ENCODE results near the gene ZNF582. TPM values are rescaled to one million over a fixed set of nuclear protein-coding genes. Genes with fewer than 3 reads are reported as not detected.

ZNF582 gene
- total RNA-seq, 4 donors from 2014 or later, result 0.22 to 1.9 (median 0.83) TPM

- Histone ChIP-seq H3K27ac (no peak overlapping the region), H3K4me1 (peaks cover 12 to 14% of the 10 kb centered on the region in 2 donors), H3K4me3 (no peak overlapping the region), H3K9me3 (peaks cover 0 to 13% (median 4%) of the 10 kb centered on the region in 3 donors), H3K27me3 (no peaks in the 10 kb centered on the region), H3K36me3 (peaks cover 0 to 28% of the 10 kb centered on the region in 2 donors)
- no peak for ATAC-seq
- intact Hi-C loops (cut with DNase I; ENCODE audit: low total_unique reads), result loop anchor here (5.0 to 10.0 kb wide), 2 partner anchors 167 to 1904 kb away; partner anchors contain the start of genes ERVK3-1 and ZNF470
- TF ChIP-seq CTCF (IDR thresholded peaks at IDR 0.05 in 4 of 5, conservative IDR thresholded peaks at IDR 0.05 in 1 of 5) (no peak), POLR2A (IDR thresholded peaks at IDR 0.05) (no peak)
- in situ Hi-C loops (cut with MboI; ENCODE audit: low sequenced_read_pairs in 4 of 4), result no loop called here
- no peak for DNase-seq
These were observed 7.2 kb upstream of the ZNF582 start for GRCh38 chr19:56400485-56400884.

GRCh38 chr19:56398809-56399208, 5.5 kb upstream of the ZNF582 start:
- in situ Hi-C loops (cut with MboI; ENCODE audit: low sequenced_read_pairs in 4 of 4) (no loop called here), intact Hi-C loops (cut with DNase I; ENCODE audit: low total_unique reads) (loop anchor here (10.0 kb wide), 2 partner anchors 196 to 436 kb away; partner anchors contain the start of gene ZNF71)
- ATAC-seq, result no peak
- peaks cover 0 to 34% of the 10 kb centered on the region in 2 donors for H3K36me3 ChIP-seq
- TF ChIP-seq POLR2A (IDR thresholded peaks at IDR 0.05), result no peak
- TF ChIP-seq CTCF (IDR thresholded peaks at IDR 0.05 in 4 of 5, conservative IDR thresholded peaks at IDR 0.05 in 1 of 5), result no peak
- H3K27me3 ChIP-seq, result no peaks in the 10 kb centered on the region
- no peak overlapping the region for H3K27ac ChIP-seq
- H3K4me1 ChIP-seq, result peaks cover 7 to 8% of the 10 kb centered on the region in 2 donors
- no peak for DNase-seq
- H3K9me3 ChIP-seq, result peaks cover 0 to 19% (median 4%) of the 10 kb centered on the region in 3 donors
- H3K4me3 ChIP-seq, result no peak overlapping the region

DNA sequence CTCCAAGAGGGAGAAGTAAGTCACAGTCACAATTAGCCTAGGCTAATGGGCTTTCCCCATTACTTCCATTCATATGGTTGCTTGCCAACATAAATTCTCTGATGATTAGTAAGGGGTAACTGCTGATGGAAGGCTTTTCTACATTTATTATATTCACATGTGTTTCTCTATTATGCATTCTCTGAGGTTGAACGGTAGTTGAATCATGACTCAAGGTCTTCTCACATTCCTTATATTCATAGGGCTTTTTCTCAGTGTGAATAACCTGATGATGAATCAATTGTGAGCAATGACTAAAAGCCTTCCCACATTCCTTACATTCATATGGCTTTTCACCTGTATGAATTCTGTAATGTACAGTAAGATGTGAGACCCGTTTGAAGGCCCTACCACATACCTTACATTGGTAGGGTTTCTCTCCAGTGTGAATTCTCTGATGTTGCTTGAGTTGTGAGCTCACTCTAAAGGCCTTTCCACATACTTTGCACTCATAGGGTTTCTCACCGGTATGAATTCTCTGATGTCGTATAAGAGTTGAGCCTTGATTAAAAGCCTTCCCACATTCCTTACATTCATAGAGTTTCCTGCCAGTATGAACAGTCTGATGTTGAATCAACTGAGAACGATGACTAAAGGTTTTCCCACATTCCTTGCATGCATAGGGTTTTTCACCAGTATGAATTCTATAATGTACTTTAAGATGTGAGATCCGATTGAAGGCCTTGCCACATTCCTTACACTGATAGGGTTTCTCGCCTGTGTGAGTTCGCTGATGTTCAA, 9.3 kb downstream of the ZNF582 start:
- no peak for TF ChIP-seq CTCF (IDR thresholded peaks at IDR 0.05 in 4 of 5, conservative IDR thresholded peaks at IDR 0.05 in 1 of 5)
- TF ChIP-seq POLR2A (IDR thresholded peaks at IDR 0.05), result no peak
- Histone ChIP-seq H3K36me3 (peaks cover 6 to 70% of the 10 kb centered on the region in 2 donors), H3K27ac (no peak overlapping the region), H3K27me3 (no peaks in the 10 kb centered on the region), H3K4me1 (no peaks in the 10 kb centered on the region), H3K4me3 (no peak overlapping the region), H3K9me3 (peaks cover 0 to 18% (median 10%) of the 10 kb centered on the region in 3 donors)
- in situ Hi-C loops (cut with MboI; ENCODE audit: low sequenced_read_pairs in 4 of 4), result no loop called here
- no peak for ATAC-seq
- DNase-seq, result no peak
- intact Hi-C loops (cut with DNase I; ENCODE audit: low total_unique reads), result no loop called here

- H3K4me3 ChIP-seq, result peak overlapping the region in 1 of 4 donors; percentile 14
- no peaks in the 10 kb centered on the region for H3K4me1 ChIP-seq
- intact Hi-C loops (cut with DNase I; ENCODE audit: low total_unique reads), result no loop called here
- no peak overlapping the region for H3K27ac ChIP-seq
- no peaks in the 10 kb centered on the region for H3K27me3 ChIP-seq
- ATAC-seq, result no peak
- no peak for DNase-seq
- in situ Hi-C loops (cut with MboI; ENCODE audit: low sequenced_read_pairs in 4 of 4), result no loop called here
- peaks cover 32 to 75% of the 10 kb centered on the region in 2 donors for H3K36me3 ChIP-seq
- peaks cover 8 to 22% (median 21%) of the 10 kb centered on the region in 3 donors for H3K9me3 ChIP-seq
- TF ChIP-seq POLR2A (IDR thresholded peaks at IDR 0.05) (no peak), CTCF (IDR thresholded peaks at IDR 0.05 in 4 of 5, conservative IDR thresholded peaks at IDR 0.05 in 1 of 5) (no peak)
These were observed 16.0 kb downstream of the ZNF582 start for GRCh38 chr19:56377105-56377924.

Data from gastrocnemius medialis (tissue), 4 donors.